GM21360 (cell line): ENCODE data around the gene TENM4.

Experiments used
- ATAC-seq: cut with Tn5 transposase; IDR thresholded peaks from one replicate; pipeline ENCODE4 v1.9.1; 2021; ENCODE audit warnings: mild to moderate bottlenecking, moderate library complexity; ENCODE audit not compliant: unreplicated experiment

TENM4 gene

DNA sequence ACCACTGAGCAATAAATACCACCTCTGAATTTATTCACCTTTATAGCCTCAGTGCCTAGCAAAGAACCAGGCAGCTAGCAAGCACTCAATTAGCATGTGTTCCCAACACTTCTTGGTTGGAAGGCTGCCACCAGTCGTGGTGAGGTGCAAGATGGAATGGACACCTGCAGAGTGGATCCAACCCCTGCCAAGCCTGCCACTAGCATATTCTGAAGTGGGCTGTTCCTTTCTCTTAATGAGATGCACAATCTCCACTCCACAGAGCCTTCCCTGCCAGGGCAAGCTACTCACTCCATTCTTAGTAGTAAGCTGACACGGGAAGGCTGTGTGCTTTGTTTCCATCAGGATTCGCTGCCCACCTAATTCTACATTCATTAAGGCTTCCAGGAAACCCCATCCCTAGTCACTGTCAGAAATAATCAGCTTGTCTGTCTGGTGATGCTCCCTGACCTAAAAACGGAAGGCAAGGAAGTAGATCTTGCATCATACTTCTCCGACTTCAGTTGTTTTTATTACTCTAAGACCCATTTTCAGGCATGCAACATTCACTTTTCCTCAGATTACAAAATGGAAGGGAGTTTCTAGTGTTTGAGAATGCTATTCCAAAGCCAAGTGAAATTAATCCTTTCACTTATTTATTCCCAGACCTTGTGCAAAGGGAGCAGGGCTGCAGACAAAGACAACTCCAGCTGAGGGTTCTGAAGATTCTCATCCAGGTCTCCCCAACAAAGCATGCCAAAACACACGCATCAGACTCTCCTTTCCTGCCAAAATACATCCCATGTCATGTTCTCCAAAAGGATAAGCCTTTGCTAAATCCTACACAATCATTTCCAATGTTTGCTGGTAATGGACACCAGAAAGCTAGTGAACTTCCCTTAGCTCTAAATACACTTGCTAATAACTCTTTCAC is 128.0 kb downstream of the TENM4 start:
- ATAC-seq: no peak

DNA sequence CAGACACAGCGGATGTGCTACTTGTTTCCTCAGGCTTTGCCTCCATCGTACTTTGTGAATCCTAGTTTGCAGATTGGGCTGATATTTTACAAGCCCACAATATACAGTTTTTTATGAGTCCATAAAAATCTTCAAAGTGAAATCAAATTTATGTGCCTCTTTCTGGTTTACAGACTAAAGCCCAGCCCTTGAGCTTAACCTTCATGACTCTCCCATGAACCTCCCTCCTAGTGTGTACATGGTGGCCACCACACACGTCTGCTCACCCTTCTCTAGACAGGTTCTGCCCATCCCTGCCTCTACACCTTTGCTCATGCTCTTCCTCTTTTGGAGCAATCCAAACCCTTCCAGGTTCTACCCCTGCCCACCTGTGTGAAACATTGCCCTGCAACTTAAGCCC is 129.4 kb downstream of the TENM4 start:
- ATAC-seq: no peak

DNA sequence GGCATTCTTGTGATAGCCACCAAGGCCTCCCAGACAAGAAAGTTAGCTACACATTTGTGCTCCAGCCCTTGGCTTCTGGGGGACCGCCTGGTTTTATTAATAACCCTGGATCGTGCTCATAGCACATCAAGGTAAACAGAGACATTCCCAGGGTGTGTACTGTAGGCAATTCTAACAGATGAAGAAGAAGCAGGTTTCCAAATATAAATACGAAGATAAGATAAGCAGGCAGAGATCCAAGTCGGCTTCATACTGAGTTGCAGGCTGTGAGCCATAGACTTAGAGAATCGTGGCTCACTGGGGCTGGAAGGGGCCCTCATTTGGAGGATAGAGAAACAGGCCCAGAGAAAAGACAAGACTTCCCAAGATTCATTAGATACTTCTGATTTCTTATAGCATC is 131.4 kb downstream of the TENM4 start:
- no peak for ATAC-seq

DNA sequence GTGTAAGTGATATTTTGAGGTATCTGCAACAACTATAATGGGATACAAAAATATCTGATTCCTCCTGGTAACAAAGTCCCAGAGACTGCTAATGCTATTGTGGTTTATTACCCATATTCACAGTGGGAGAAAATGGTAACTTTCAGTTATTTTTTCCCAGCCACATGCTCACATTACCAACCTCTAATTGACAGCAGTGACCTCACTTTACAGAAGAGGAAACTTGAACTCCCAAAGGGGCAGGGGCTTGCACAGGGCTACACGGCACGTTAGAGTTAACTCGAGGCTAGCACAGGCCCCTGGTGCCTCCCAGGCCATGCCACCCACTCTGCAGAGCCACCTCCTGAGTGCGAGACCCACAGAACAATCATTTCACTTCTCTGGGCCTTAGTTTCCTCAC is 132.4 kb downstream of the TENM4 start:
- no peak for ATAC-seq

DNA sequence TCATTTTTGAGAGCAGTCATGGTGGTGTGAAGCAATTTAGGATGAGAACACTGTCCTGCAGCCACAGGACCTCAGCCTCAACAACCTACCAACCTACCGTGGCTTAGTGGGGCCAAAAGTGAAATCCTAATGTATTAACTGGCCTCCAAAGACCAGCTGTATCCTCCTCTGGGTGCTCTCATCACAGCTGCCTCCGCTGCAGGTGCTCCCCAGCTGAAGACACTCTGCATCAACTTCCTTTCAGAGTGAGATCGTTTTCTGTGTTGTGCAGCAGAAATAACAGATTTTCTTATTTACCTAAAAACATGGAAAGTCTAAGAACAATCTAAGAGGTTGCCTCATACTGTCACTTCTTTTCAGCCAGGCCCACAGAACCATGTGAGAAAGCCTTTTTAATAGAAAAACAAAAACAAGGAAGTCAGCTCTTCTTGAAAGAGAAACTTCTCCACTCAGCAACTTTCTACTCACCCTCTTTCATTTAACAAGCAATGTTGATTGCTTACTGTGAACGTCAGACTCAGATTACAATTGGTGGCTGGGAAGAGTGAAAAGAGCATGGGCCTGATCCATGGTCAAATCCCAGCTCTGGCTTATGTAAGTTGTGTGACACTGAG is 136.1 kb downstream of the TENM4 start:
- no peak for ATAC-seq

DNA sequence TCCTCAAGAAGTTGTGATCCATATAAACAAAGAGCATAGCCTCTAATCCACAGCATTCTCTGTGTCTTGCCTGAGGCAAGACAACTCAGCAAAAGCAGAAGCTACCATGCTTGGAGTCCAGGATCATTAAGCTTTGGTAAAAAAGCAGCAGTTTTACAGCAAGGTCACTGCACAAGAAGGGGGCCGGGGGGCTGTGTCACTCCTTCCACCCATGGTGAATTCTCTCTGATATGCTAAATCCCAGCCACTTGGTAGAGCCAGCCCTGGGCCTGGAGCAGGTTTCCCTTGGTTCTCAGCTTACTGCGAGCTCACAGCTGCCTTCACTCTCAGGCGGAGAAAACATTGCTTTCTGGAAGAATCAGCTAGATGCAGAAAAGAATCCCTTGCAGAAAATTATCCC is 144.7 kb downstream of the TENM4 start:
- no peak for ATAC-seq

DNA sequence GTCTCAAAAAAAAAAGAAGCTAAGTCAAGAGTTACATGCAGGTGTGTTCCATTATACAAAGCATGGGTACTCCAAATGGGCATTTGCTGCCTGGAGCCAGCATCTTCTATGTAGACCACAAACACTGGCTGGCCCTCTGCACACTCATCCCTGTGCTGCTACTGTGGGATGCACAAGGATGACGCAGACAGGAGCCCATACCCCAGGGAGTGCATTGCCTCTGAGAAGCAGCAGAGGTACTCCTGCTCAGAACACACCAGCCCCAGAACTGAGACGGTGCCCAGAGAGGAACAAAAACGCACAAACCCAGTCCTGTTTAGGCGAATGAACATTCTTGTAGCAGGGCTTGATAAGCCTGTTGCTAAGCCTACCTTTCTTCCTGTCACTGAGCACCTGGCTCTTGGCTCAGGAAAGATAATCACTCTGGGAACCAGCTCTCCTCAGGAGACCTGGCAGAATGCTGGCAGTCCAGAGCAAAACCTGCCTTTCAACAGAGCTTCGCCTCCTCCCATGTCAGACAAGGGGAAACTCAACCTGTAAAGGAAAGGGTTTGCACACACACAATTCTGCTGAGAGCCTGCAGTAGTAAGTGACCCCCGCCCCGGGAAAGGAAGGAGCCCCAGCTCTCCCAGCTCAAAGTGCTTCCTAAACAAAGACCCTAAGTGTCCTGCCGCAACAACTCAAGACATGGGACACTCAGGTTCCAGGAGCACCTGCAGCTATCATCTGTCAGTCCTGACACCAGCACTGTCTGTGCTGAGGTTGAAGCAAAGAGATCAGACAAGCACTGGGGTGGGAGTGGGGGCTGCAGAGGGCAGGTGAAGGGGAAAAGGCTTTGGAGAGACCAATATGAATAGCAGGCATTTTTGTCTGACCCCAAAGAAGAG is 145.7 kb downstream of the TENM4 start:
- ATAC-seq: no peak

DNA sequence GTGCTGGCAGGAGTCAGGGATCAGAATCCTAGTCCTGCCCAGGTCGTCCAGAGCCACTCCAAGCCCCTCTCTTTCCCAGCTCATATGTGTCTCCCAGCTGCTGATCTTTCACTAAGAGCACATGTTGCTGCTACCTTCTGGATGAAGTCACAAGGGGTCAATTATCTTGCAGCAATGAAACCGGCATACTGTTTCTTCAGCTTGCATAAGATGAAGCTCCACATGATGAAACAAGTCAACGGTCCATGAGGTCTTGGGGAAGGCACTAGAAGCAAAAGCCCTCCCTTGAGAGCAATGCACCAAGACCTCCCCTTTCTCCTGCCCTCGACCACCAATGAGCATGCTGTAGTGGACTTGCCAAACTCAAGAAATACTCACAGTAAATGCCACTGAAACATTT is 148.9 kb downstream of the TENM4 start:
- no peak for ATAC-seq

DNA sequence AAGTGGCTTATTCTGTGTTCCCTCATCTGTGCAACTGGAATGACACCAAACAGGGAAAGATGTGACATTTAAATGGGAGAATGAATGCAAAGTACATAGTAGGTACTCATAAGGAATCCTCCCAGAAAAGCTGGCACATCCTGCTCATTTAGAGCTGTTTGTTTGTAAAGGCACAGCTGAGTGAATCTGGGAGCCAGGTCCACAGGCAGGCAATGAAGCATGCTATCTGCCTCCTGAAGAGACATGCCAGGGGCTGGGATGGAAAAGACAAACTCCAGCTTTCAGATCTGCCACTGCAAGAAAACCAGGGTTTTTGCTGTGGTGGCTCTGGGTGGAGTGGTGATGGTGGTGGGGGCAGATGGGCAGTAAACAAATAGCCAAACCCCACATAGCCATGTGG is 150.1 kb downstream of the TENM4 start:
- ATAC-seq: no peak

DNA sequence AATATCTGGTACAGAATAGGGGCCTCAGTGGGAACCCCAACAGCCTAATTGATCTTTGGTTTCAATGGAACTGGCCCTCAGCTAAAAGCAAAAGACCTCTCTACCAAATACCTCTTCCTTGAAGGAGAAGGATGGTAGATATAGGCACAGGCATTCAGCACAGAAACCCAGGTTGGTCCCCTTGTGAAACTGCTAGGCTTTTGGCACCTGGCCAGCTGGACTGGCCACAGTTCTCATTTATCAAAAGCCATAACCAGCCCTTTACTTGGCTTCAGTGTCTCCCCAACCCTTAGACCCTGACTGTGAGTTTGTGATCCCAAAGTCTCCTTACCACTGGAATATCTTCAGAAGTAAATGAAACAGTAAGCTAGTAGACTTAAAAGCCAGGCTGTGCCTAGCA is 152.9 kb downstream of the TENM4 start:
- no peak for ATAC-seq

DNA sequence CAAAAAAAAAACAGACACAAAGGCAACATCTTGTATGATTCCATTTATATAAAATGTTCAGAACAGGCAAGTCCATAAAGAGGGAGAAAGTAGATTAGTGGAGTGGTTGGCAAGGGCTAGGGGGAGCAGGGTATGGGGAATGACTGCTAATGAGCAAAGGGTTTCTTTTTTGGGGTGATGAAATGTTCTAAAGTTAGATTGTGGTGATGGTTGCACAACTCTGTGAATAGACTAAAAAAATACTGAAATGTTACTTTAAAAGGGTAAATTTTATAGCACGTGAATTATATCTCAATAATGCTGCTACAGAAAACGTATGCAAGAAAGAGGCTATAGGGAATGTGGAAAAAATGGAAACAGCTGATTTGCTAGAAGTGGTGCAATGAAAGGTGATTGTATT is 155.1 kb downstream of the TENM4 start:
- ATAC-seq: no peak

DNA sequence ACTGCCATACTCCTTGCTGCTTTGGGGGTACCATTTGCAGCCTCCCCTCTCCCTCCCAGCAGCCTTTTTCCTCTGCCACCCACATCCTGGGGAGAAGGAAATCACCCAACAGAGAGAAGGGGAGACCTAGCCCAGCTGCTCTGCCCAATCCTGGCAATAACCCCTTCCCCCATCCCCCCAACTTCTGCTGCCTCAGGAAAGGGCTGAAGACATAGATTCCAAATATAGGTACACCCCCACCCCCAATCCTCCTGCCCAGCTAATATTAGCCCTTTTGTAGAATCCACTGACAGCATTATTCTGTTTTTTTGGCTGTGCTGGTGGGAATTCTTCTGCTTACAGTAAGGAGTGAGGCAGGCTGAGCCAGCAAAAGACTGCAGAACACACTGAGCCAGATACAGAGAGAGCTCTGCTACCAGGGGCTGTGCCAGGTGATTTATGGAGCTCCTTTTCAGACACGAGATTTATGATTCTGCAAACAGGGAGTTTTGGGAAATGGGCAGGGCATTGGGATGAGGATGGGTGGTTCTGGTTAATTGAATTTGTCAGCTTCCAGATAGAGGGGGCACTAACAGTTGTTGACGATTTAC is 164.0 kb downstream of the TENM4 start:
- ATAC-seq: no peak

DNA sequence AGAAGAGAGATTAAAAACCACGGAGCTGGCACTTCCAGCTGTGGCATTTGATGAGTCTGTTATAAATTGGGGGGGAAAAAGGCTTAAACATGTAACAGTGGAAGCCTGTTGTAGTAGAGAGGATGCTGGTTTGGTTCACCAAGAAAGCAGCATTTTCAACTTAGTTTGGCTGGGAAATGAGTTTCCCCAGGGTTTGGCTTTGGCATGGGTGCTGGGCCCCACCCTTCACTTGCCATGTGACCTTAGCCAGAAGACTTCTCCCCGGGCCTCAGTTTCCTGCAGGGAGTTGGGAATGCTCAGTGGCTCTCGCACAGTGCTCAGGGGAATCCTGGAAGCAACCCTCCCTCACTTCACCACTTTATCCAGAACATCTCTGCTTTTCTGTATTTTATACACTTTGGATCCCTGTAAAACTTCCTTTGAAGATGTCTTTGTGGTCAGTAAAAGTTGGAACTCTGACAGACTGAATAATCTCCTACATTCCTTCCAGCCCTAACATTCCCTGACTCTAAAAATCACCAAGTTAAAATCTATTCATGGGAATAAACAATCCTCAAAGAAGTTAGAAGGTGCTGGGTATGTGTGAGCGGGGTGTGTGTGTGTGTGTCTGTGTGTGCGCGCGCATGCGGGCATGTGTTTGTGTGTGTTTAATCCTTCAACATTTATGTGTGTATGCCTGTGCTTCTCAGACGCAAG is 166.0 kb downstream of the TENM4 start:
- no peak for ATAC-seq

DNA sequence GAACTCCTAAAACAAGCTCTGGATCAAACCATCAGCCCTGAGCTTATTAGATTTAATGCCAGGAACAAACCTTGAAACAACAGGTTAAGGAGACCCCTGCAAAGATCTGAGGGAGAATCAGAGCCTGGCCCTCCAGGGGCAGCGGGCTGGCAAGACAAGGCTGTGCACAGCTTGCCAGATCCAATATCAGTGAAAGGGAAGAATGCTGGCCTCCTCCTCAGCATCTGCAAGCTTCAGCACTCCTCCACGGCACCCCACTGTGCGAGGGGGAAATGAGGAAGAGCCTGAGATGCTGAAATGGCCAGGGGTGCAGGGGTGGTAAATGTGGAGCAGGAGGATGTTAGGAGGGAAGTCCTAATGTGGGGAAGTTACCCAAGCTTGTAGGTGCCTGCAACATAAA is 167.0 kb downstream of the TENM4 start:
- no peak for ATAC-seq

DNA sequence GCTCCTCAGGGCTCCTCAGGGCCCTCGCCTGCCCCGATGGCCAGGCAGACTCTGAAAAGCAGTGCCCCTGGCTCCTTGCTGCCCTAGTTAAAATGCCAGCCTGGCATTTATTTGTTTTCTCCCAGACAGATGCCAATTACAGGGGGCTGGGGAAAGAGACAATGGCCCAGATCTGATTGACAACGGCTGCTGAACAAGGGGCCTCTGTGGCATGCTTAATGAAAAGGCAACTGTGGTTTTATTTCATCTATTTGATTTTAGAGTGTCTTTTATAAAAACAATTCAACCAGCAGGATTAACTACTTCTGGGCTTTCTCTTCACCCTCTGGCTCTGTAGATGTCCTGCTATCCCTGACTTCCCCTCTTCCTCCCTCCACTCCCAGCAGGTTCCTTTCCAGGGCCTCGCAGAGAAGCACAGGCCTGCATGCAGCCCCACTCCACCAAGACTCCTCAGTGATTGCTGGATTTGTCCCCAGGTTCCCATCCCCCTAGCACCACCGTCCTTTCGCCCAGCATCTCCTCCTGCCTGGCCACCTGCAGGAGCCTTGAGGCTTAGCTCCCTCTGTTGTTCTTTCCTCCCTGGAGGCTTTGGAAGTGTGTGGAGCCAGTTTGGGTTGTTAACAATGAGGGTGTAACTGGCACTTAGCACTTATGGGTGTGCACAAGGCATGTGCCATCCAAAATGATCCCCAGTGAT is 171.1 kb downstream of the TENM4 start:
- no peak for ATAC-seq

DNA sequence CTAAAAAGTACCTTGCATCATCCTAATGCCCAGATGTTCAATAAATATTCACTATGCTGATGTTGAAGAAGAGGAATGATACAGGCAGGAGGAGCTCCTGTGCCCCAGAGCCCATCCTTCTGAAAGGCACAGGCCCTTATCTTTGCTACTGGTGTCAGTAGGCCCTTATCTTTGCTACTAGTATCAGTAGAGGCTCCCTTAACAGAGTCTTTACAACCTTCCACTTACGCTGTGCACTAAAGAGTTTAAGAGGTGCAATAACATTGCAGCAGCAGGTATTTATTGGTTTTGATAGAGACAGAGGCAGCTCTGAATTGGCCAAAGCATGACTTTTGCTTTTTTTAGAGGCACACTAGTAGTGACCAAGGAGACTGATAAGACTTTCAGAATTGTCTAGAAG is 174.4 kb downstream of the TENM4 start:
- ATAC-seq: no peak

DNA sequence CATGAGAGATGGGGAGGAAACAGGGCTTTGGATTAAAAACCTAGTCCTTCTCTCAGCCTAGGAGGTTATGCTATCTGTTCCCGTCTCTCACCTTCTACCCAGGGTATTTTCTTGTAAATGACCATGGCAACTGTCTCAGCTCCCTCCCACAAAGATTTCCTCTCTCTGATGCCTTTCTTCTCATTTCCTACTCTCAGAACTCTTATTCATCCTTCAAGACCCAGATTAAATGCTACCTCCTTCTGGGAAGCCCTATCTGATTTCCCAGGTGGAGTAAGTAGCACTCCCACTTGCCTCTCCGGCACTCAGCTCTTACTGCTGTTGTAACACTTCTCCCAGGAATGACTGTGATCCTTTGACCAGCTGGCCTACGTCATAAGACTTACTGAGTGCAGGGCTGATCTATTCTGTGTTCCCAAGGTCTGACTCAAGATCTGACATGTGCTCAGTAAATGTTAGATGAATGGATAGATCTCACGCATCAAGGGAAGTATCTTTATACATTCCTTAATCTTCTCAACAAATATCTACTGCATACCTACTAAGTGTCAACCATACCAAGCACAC is 175.0 kb downstream of the TENM4 start:
- no peak for ATAC-seq

DNA sequence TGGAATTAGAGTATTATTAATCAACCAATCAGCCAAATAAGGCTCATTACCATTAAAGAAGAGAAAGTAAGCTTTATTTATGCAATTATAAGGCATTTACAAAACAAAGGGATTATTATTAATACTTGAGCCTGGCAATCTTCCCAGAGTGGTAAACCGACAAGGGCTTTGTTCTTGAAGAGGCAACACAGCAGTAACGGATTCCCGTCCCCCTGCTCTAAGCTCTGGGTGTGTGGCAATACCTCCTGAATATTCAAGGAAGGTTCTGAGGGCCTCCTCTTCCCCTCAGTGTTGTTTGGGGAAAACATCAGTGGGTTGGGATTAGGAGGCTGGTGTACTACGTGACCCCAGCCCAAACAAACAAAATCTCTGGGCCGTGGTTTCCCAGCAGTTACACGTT is 176.5 kb downstream of the TENM4 start:
- no peak for ATAC-seq

DNA sequence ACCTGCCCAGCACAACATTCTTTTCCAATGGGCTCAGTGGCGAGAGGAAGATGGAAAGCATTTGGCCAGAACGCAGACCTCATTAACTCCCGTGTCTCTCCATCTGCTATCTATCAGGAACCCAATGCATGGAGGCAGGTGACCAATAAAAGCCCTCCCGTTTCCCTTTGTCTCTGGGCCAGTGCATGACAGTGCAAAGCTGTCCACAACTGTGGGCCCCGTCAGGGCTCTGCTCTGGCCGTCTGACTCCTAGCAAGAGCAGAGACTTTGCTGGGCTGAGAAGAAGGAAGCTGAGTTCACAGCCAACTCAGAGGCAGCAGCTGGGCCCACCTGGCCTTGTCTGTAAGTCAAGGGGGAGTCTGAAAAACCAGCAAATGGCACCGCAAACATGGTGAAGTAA is 177.8 kb downstream of the TENM4 start:
- ATAC-seq: no peak

DNA sequence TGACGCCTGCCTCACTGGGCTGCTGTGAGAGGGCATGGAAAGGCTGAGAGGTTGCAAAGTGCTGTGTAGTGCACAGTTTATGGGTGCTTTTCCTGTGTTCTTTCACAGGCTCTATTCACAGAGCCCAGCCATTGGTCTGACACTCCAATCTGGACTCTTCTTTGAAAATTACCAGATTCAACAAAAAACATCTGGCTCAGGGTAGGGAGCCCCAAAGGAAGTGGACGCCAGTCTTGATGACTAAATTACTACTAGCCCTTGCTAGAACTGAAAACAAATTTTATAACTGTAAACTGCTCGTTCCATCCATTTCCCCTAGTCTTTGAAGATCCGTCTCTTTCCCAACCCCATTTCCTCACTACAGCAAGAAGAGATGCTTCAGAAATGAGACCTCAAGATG is 178.6 kb downstream of the TENM4 start:
- ATAC-seq: no peak
